ENCODE measurements around the gene ACSS3.
"Not testable (repeated sequence)": the region's sequence is repeated elsewhere in the genome, so short reads cannot be mapped to it uniquely, and the experiment has no call there.

ACSS3 gene

GRCh38 chr12:81164827-81165226 lies 86.9 kb downstream of the ACSS3 start:
- DNase-seq (ENCODE audit: low read depth in 2 of 2, low spot score in 1 of 2), result no peak

- no peak for DNase-seq (ENCODE audit: low read depth in 2 of 2, low spot score in 1 of 2)
Observed at GRCh38 chr12:81166790-81167189, 88.9 kb downstream of the ACSS3 start.

- no peak for DNase-seq (ENCODE audit: low read depth in 2 of 2, low spot score in 1 of 2)
Observed at GRCh38 chr12:81167694-81168093, 89.8 kb downstream of the ACSS3 start.

DNA sequence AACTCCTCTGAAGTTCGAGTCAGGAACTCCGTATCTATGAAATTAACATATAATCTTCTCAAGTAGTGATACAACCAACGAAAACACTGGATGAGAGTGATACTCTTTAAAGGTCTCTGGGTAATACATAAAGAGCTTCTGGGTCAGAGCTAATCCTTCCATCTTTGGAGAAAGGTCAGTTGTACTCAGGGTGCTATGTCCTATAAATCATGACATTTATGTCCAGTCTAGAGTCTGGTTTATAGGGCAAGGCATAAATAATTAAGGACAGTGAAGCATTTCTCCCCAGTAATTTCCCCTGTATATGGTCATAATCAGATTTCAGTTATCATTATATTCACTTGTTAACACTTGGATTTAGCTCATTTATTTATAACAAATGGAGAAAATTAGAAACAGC lies 90.6 kb downstream of the ACSS3 start:
- DNase-seq (ENCODE audit: low read depth in 2 of 2, low spot score in 1 of 2), result no peak

- DNase-seq (ENCODE audit: low read depth in 2 of 2, low spot score in 1 of 2), result no peak
Observed at GRCh38 chr12:81170072-81170471, 92.2 kb downstream of the ACSS3 start.

DNA sequence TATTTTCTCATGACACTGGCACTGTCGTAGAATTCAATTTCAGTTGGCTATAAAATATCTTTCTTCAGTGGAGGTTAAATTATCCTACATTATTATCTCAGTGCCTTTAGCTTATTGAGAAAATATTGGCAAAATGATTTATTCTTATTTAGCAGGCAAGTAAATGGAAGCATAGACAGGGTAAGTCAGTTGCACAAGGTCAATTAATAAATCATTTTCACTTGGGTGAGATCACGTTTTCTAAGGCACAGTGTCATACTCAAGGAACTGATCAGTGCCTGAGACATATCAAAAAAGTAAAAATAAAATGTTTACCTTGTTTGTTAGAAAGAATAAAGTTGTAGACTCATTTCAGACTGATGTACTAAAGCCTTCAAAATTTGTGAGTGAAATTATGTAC lies 95.0 kb downstream of the ACSS3 start:
- no peak for DNase-seq (ENCODE audit: low read depth in 2 of 2, low spot score in 1 of 2)

GRCh38 chr12:81174664-81175063 lies 96.8 kb downstream of the ACSS3 start:
- DNase-seq (ENCODE audit: low read depth in 2 of 2, low spot score in 1 of 2), result no peak

DNA sequence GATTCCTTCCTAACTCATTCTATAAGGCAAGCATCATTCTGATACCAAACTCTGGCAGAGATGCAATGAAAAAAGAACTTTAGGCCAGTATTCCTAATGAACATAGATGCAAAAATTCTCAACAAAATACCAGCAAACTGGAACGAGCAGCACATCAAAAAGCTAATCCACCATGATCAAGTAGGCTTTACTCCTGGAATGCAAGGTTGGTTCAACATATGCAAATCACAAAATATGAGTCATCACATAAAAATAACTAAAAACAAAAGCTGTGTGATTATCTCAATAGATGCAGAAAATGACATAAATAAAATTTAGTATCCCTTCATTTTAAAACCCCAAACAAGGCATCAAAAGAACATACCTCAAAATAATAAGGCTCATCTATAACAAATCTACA lies 98.9 kb downstream of the ACSS3 start:
- DNase-seq (ENCODE audit: low read depth in 2 of 2, low spot score in 1 of 2), result no peak

DNA sequence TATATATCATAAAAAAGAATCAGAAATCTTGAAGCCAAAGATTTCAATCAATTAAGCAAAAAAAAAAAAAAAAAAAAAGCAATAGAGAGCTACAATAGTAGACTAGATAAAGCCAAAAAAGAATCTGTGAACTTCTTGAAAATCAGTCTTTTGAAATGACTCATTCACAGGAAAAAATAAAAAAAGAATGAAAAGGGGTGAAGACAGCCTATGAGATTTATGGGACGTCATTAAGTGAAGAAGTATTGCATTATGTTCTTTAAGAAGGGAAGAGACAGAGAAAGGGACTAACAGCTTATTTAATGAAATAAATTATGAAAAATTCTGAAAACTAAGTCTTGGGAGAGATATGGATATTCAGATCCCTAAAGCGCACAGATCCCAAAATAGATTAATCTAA lies 103.8 kb downstream of the ACSS3 start:
- DNase-seq (ENCODE audit: low read depth in 2 of 2, low spot score in 1 of 2), result no peak

DNA sequence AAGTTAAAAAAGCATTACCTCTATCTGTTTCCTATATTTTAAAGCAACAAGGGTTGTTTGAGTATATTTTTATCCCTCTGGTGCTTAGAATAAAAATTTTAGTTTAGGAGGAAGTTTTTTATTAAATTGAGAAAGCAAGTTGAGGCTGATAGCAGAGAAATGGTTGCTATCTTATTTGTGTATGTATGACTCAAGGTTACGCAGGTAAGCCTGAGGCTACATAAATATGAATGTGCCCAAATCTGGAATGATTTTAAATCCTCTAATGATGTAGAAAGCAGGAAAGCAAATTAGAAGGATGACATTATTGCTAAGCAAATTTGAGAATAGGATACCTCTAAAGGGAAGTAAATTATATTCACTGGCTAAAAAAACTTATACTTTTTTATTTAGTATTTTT lies 109.8 kb downstream of the ACSS3 start:
- no peak for DNase-seq (ENCODE audit: low read depth in 2 of 2, low spot score in 1 of 2)

GRCh38 chr12:81196595-81196994 lies 118.7 kb downstream of the ACSS3 start:
- DNase-seq (ENCODE audit: low read depth in 2 of 2, low spot score in 1 of 2), result no peak

DNA sequence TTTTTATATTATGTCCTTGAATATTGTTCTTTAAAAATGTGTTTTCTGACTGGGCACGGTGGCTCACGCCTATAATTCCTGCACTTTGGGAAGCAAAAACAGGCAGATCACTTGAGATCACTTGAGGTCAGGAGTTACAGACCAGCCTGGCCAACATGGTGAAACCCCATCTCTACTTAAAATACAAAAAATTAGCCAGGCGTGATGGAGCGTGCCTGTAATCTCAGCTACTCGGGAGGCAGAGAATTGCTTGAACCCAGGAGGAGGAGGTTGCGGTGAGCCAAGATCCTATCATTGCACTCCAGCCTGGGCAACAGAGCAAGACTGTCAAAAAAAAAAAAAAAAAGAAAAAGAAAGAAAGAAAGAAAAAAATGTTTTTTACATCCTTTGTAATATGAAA lies 122.7 kb downstream of the ACSS3 start:
- DNase-seq (ENCODE audit: low read depth in 2 of 2, low spot score in 1 of 2), result not testable (repeated sequence)

DNA sequence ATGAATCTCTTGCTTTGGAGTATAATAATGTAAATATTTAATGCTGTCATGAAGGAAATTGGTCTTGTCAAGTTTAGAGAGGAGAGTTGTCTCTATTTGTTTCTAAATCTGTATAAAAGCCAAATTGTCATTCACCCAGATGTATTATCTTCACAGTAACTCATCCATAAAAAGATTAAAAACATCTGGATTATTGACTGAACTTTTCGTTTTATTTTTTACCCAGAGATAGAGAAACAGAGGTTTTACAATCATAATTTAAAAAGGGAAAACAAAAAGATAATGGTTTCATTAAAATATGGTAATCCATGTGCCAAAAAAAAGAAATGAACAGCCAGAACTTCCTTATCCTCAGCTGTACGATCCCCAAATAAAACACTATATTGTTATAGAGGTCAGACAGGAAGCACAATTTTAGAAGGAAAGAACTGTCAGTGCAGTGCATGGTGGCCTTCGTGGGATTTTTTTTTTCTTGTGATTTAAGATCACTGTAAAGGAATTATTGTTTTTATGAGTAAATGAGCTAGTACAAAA lies 125.9 kb downstream of the ACSS3 start:
- DNase-seq (ENCODE audit: low read depth in 2 of 2, low spot score in 1 of 2), result no peak

GRCh38 chr12:81205416-81205815 lies 127.5 kb downstream of the ACSS3 start:
- DNase-seq (ENCODE audit: low read depth in 2 of 2, low spot score in 1 of 2), result no peak

DNA sequence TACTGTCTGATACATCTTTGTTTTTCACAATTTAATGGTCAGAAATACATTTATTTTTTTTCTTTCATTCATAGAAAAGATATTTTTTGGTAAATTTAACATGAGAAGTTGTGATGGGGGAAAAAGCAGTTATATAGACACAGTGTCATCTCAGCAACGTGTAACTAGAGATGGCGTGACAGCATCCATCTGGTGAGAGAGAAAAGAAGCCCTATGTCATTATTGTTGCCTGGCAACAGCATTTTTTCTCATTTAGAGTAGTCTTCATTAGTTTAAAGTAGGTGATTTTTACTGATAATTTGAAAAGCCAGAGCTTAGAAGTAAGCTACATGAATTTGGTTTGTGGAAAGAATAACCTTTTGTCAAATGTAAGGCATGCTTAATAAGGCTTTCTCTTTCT lies 128.6 kb downstream of the ACSS3 start:
- DNase-seq (ENCODE audit: low read depth in 2 of 2, low spot score in 1 of 2), result no peak

GRCh38 chr12:81207173-81207572 lies 129.3 kb downstream of the ACSS3 start:
- no peak for DNase-seq (ENCODE audit: low read depth in 2 of 2, low spot score in 1 of 2)

- DNase-seq (ENCODE audit: low read depth in 2 of 2, low spot score in 1 of 2), result no peak
Observed at GRCh38 chr12:81207664-81208063, 129.8 kb downstream of the ACSS3 start.

DNA sequence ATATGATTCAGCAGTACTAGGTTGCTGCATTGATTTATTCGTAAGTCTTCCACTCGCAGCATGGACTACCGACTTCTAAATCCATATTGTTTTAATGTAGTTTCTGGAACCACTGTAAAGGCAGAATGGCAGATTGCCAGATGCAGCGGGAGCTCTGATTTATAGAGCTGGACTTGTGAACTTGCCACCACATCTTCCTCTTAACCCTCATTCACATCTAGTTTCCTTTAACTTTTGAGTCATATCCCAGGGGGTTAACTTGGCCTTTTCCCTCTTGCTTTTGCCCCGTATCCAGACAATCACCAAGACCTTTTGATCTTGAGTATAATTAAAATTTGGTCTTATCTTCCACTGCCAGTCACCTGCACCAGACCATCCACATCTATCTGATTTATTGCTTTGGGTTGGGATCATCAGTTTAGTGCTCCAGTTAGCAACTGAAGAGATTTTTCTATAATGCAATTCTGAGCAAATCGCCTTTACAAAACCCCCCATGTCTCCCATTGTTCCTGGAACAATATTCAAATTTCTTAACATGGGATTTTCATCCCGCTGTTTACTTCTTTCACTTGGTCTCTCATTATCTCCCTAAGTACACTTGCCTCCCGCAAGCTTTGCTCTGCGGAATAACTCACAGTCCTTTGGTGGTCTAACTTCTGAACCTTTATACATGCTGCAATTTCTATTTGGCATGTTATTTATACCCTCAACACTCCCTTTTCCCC lies 130.5 kb downstream of the ACSS3 start:
- no peak for DNase-seq (ENCODE audit: low read depth in 2 of 2, low spot score in 1 of 2)

- no peak for DNase-seq (ENCODE audit: low read depth in 2 of 2, low spot score in 1 of 2)
Observed at GRCh38 chr12:81209012-81209411, 131.1 kb downstream of the ACSS3 start.

DNA sequence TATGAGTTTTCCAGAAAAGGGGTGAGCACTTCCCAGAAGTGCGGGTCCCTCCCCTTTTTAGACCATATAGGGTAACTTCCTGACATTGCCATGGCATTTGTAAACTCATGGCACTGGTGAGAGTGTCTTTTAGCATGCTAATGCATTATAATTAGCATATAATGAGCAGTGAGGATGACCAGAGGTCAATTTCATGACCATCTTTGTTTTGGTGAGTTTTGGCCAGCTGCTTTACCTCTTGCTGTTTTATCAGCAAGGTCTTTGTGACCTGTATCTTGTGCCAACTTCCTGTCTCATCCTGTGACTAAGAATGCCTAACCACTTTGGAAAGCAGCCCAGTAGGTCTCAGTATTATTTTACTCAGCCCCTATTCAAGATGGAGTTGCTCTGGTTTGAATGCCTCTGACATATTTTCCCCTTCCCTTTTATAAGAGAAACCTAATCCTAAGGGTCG lies 131.9 kb downstream of the ACSS3 start:
- DNase-seq (ENCODE audit: low read depth in 2 of 2, low spot score in 1 of 2), result not testable (repeated sequence)

GRCh38 chr12:81211306-81211705 lies 133.4 kb downstream of the ACSS3 start:
- no peak for DNase-seq (ENCODE audit: low read depth in 2 of 2, low spot score in 1 of 2)

DNA sequence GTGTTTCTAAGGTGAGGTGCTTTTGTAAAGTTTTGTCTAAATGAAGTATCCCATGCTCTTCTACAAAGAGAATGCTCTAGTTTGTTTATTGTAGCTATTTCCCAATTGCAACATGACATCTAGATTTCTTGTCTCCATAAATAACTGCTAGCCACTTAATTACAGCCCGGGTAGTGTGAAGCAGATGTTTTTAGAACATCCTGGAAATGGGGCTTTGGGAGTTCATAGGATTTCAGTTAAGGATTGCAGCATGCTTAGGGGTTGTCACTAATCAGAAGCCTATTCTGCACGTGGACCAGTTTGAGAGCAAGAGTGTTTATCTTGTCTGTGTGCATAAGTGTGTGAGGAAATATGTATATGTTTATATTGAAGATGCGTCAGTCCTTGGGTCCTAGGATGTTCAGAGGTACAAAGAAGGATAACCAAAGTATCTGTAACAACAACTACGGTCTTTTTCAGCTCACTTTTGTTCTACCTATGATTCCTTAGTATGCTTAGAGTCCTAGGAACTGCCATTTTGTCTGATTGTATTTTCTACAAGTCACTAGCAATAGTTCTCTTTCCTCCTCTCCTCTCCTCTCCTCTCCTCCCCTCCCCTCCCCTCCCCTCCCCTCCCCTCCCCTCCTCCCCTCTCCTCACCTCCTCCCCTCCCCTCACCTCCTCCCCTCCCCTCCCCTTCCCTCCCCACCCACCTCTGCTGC lies 135.3 kb downstream of the ACSS3 start:
- DNase-seq (ENCODE audit: low read depth in 2 of 2, low spot score in 1 of 2), result no peak

DNA sequence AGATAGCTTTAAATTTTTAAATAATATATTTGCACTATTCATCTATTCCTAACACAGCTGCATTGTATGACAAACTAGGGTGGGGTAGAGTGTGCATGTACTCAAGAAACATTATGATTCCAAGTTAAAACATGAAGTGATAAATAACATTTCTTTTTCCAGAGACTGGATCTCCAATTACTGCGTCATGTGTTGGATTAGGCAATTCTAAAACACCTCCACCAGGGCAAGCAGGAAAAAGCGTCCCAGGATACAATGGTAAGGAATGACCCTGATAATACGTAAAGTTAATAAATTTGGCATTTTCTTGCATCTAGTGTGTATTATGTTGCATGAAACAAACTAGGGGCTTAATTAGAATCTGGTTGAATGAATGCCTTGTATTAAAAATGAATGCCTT lies 138.9 kb downstream of the ACSS3 start:
- DNase-seq (ENCODE audit: low read depth in 2 of 2, low spot score in 1 of 2), result no peak
